GM19035 (cell line): ENCODE data around the gene KLRB1.
"Not testable (repeated sequence)": the region's sequence is repeated elsewhere in the genome, so short reads cannot be mapped to it uniquely, and the experiment has no call there.

Experiments
- ATAC-seq: cut with Tn5 transposase; IDR thresholded peaks from one replicate; pipeline ENCODE4 v1.9.1; 2021; ENCODE audit not compliant: unreplicated experiment

The KLRB1 gene

DNA sequence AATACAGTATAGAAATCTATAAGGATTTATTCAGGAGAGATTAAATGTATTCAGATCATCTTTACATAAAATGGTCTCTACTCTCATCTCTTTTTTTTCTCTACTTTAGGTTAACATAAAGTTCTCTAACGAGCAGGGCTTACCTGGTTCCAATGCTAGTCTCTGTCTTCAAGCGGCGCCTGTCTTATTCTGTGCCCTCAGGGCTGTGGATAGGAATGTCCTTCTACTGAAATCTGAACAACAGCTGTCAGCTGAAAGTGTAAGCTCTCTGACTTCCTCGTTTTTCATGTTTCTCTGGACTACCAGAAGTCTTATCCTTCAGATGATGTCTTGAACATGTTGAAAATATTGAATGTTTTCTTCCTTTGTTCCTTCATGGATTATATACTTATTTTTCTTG, 62.2 kb downstream of the KLRB1 start:
- not testable (repeated sequence) for ATAC-seq
